ENCODE measurements around the gene AZU1.

The AZU1 gene

GRCh38 chr19:855566-856120, 28.0 kb downstream of the AZU1 start:
- DNase-seq: no peak

GRCh38 chr19:858284-858683, 30.6 kb downstream of the AZU1 start:
- no peak for DNase-seq

- DNase-seq: no peak
Observed at GRCh38 chr19:858868-859843, 31.5 kb downstream of the AZU1 start, which contains the start of gene CFD. CFD (plus strand) TSS chr19:859664; CDS start chr19:859690, 26 bp downstream.

GRCh38 chr19:861141-861755, 33.6 kb downstream of the AZU1 start:
- no peak for DNase-seq

- DNase-seq: peak; percentile 13 to 77 (median 69)
Observed at GRCh38 chr19:861756-862580, 34.3 kb downstream of the AZU1 start.

- peak; percentile 46 to 83 (median 74) for DNase-seq
Observed at GRCh38 chr19:862581-863314, 35.1 kb downstream of the AZU1 start.

GRCh38 chr19:863315-863620, 35.6 kb downstream of the AZU1 start:
- DNase-seq: no peak

GRCh38 chr19:866769-867300, 39.2 kb downstream of the AZU1 start:
- no peak for DNase-seq

- no peak for DNase-seq
Observed at GRCh38 chr19:867301-867793, 39.7 kb downstream of the AZU1 start.

GRCh38 chr19:867855-868457, 40.3 kb downstream of the AZU1 start:
- no peak for DNase-seq

GRCh38 chr19:868458-869244, 41.0 kb downstream of the AZU1 start:
- no peak for DNase-seq

GRCh38 chr19:869245-870177, 41.9 kb downstream of the AZU1 start:
- no peak for DNase-seq

- DNase-seq: no peak
Observed at GRCh38 chr19:870314-870713, 42.7 kb downstream of the AZU1 start.

GRCh38 chr19:870963-871401, 43.3 kb downstream of the AZU1 start:
- DNase-seq: no peak

- peak in 4 of 6 experiments; percentile 13 to 67 (median 42) for DNase-seq
Observed at GRCh38 chr19:871446-872265, 44.0 kb downstream of the AZU1 start.

- DNase-seq: peak; percentile 54 to 90 (median 78)
Observed at GRCh38 chr19:872266-872951, 44.8 kb downstream of the AZU1 start.

GRCh38 chr19:873084-873483, 45.4 kb downstream of the AZU1 start:
- DNase-seq: peak; percentile 62 to 88 (median 70)
